Progenitor cell of endocrine pancreas (in vitro differentiated cells): Measurements from ENCODE around the gene FAM131B. TPM values are rescaled to one million over a fixed set of nuclear protein-coding genes. Genes with fewer than 3 reads are reported as not detected.

Source experiments
- DNase-seq: peaks from one replicate; pipeline ENCODE4 v3.0.0; 2021; ENCODE audit warnings: low spot score; ENCODE audit not compliant: unreplicated experiment
- H3K27ac Mint-ChIP-seq: 2 replicates; pipeline ENCODE4 v1.8.0; 2021; ENCODE audit warnings: mild to moderate bottlenecking, moderate library complexity, mixed read lengths
- H3K27me3 Mint-ChIP-seq: 2 replicates; pipeline ENCODE4 v1.8.0; 2021; ENCODE audit warnings: mixed read lengths
- H3K36me3 Mint-ChIP-seq: 2 replicates; pipeline ENCODE4 v1.8.0; 2022; ENCODE audit warnings: mixed read lengths; ENCODE audit not compliant: insufficient read depth
- H3K4me1 Mint-ChIP-seq: 2 replicates; pipeline ENCODE4 v1.8.0; 2021; ENCODE audit warnings: low read depth, mixed read lengths
- H3K4me3 Mint-ChIP-seq: 2 replicates; pipeline ENCODE4 v1.8.0; 2021; ENCODE audit warnings: low read depth, mild to moderate bottlenecking, moderate library complexity, mixed read lengths
- H3K9me3 Mint-ChIP-seq: 2 replicates; pipeline ENCODE4 v1.8.0; 2021; ENCODE audit warnings: low read depth, mixed read lengths
- CTCF ChIP-seq: fragments of 200-600 bp; sonication (generic); IDR thresholded peaks from one replicate; pipeline ENCODE4 v1.5.0; 2021; ENCODE audit warnings: antibody characterized with exemption, mild to moderate bottlenecking; ENCODE audit not compliant: unreplicated experiment
- total RNA-seq: library from RNA; stranded (reverse); gene quantifications from 2 replicates; pipeline ENCODE4 v1.2.1, GENCODE V29; 2021

The FAM131B gene
- total RNA-seq, 1 donor from 2014 or later: 2.3 TPM

GRCh38 chr7:143380260-143380645 is 17.7 kb upstream of the FAM131B start:
- peaks cover 19% of the 10 kb centered on the region for H3K4me1 Mint-ChIP-seq
- H3K36me3 Mint-ChIP-seq: no peaks in the 10 kb centered on the region
- no peaks in the 10 kb centered on the region for H3K9me3 Mint-ChIP-seq
- TF ChIP-seq CTCF: peak; percentile 91
- H3K27me3 Mint-ChIP-seq: no peaks in the 10 kb centered on the region
- H3K4me3 Mint-ChIP-seq: peak overlapping the region; percentile 77
- H3K27ac Mint-ChIP-seq: peak overlapping the region; percentile 92
- DNase-seq: peak; percentile 88

- peak overlapping the region; percentile 77 for H3K4me3 Mint-ChIP-seq
- H3K27me3 Mint-ChIP-seq: peaks cover 2% of the 10 kb centered on the region
- TF ChIP-seq CTCF: no peak
- no peaks in the 10 kb centered on the region for H3K36me3 Mint-ChIP-seq
- H3K27ac Mint-ChIP-seq: peak overlapping the region; percentile 92
- DNase-seq: no peak
- H3K9me3 Mint-ChIP-seq: no peaks in the 10 kb centered on the region
- peaks cover 19% of the 10 kb centered on the region for H3K4me1 Mint-ChIP-seq
Observed at GRCh38 chr7:143379611-143380259, 17.2 kb upstream of the FAM131B start.

GRCh38 chr7:143376396-143376795 is 13.9 kb upstream of the FAM131B start:
- H3K4me3 Mint-ChIP-seq: no peak overlapping the region
- H3K36me3 Mint-ChIP-seq: no peaks in the 10 kb centered on the region
- H3K27ac Mint-ChIP-seq: no peak overlapping the region
- DNase-seq: no peak
- no peaks in the 10 kb centered on the region for H3K9me3 Mint-ChIP-seq
- H3K27me3 Mint-ChIP-seq: peaks cover 12% of the 10 kb centered on the region
- H3K4me1 Mint-ChIP-seq: peaks cover 16% of the 10 kb centered on the region
- no peak for TF ChIP-seq CTCF

- Mint-ChIP-seq H3K27ac (no peak overlapping the region), H3K27me3 (peaks cover 12% of the 10 kb centered on the region), H3K36me3 (no peaks in the 10 kb centered on the region), H3K9me3 (no peaks in the 10 kb centered on the region), H3K4me3 (no peak overlapping the region), H3K4me1 (peaks cover 17% of the 10 kb centered on the region)
- DNase-seq: no peak
- TF ChIP-seq CTCF: no peak
Observed at GRCh38 chr7:143375298-143376034, 13.0 kb upstream of the FAM131B start.

GRCh38 chr7:143374561-143374960 is 12.0 kb upstream of the FAM131B start:
- H3K27ac Mint-ChIP-seq: no peak overlapping the region
- H3K9me3 Mint-ChIP-seq: no peaks in the 10 kb centered on the region
- H3K27me3 Mint-ChIP-seq: peaks cover 12% of the 10 kb centered on the region
- peaks cover 19% of the 10 kb centered on the region for H3K4me1 Mint-ChIP-seq
- H3K36me3 Mint-ChIP-seq: no peaks in the 10 kb centered on the region
- no peak for DNase-seq
- H3K4me3 Mint-ChIP-seq: no peak overlapping the region
- TF ChIP-seq CTCF: no peak
